ENCODE results near the gene JADE3. TPM values are rescaled to one million over a fixed set of nuclear protein-coding genes. Genes with fewer than 3 reads are reported as not detected.
A peak's percentile ranks its signal among the peaks of the same experiment; 100 is the strongest.

The JADE3 gene
- total RNA-seq, 1 experiment from 2014 or later: 17.0 TPM

DNA sequence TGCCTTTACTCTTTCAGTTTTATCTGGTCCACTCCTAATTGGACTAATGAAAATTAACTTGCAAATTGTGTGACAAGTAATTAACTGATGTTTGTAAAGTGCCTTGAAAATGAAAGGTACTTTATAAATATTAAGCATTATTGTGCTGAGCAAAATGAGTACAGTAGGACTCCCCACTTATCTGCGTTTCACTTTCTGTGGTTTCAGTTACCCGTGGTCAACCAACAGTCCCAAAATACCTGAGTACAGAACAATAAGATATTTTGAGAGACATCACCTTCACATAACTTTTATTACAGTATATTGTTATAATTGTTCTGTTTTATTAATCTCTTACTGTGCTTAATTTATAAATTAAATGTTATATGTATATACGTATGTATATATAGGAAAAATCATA, 27.4 kb upstream of the JADE3 start:
- H3K4me1 Mint-ChIP-seq (ENCODE audit: low read depth, unreplicated experiment): no peaks in the 10 kb centered on the region
- CTCF ChIA-PET: no interaction called here
- DNase-seq: no peak

DNA sequence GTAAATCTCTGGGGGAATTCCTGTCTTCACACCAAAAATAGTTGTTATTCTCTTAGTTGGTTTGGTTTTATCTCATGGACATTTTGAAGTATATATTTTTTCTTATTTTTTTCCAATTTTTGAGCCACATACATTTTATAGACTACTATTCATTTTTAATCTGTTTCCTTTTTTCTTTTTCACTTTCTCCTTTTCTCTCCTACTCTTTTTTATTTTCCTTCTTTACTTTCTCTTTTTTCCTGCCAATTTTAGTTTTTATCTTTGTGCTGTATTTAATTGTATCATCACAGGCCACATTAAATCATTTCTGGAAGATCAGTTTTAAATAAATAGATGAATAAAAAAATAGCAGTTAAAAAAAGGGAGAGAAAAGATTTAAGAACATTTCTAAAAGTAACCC, 14.0 kb upstream of the JADE3 start:
- Mint-ChIP-seq H3K4me1 (ENCODE audit: low read depth, unreplicated experiment) (no peaks in the 10 kb centered on the region), H3K36me3 (ENCODE audit: insufficient read depth, unreplicated experiment) (no peaks in the 10 kb centered on the region), H3K4me3 (ENCODE audit: low read depth, unreplicated experiment) (no peak overlapping the region), H3K27me3 (ENCODE audit: unreplicated experiment) (no peaks in the 10 kb centered on the region), H3K9me3 (ENCODE audit: low read depth, unreplicated experiment) (no peaks in the 10 kb centered on the region), H3K27ac (ENCODE audit: unreplicated experiment) (no peak overlapping the region)
- DNase-seq: no peak
- BruUV-seq (replicated peaks): no TSS peak
- TF ChIP-seq, protein P1, sequence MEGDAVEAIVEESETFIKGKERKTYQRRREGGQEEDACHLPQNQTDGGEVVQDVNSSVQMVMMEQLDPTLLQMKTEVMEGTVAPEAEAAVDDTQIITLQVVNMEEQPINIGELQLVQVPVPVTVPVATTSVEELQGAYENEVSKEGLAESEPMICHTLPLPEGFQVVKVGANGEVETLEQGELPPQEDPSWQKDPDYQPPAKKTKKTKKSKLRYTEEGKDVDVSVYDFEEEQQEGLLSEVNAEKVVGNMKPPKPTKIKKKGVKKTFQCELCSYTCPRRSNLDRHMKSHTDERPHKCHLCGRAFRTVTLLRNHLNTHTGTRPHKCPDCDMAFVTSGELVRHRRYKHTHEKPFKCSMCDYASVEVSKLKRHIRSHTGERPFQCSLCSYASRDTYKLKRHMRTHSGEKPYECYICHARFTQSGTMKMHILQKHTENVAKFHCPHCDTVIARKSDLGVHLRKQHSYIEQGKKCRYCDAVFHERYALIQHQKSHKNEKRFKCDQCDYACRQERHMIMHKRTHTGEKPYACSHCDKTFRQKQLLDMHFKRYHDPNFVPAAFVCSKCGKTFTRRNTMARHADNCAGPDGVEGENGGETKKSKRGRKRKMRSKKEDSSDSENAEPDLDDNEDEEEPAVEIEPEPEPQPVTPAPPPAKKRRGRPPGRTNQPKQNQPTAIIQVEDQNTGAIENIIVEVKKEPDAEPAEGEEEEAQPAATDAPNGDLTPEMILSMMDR (IDR thresholded peaks at IDR 0.05; ENCODE audit: unreplicated experiment): no peak
- CTCF ChIA-PET: no interaction called here
- intact Hi-C loops (cut with micrococcal nuclease; ENCODE audit: unreplicated experiment): no loop called here

More for the DNA sequence above, 27.4 kb upstream of the JADE3 start:
- Mint-ChIP-seq H3K36me3 (ENCODE audit: insufficient read depth, unreplicated experiment) (no peaks in the 10 kb centered on the region), H3K4me3 (ENCODE audit: low read depth, unreplicated experiment) (no peak overlapping the region), H3K27me3 (ENCODE audit: unreplicated experiment) (no peaks in the 10 kb centered on the region), H3K27ac (ENCODE audit: unreplicated experiment) (no peak overlapping the region), H3K9me3 (ENCODE audit: low read depth, unreplicated experiment) (no peaks in the 10 kb centered on the region)
- no TSS peak for BruUV-seq (replicated peaks)
- intact Hi-C loops (cut with micrococcal nuclease; ENCODE audit: unreplicated experiment): no loop called here
- TF ChIP-seq, protein P1 (IDR thresholded peaks at IDR 0.05; ENCODE audit: unreplicated experiment): no peak

DNA sequence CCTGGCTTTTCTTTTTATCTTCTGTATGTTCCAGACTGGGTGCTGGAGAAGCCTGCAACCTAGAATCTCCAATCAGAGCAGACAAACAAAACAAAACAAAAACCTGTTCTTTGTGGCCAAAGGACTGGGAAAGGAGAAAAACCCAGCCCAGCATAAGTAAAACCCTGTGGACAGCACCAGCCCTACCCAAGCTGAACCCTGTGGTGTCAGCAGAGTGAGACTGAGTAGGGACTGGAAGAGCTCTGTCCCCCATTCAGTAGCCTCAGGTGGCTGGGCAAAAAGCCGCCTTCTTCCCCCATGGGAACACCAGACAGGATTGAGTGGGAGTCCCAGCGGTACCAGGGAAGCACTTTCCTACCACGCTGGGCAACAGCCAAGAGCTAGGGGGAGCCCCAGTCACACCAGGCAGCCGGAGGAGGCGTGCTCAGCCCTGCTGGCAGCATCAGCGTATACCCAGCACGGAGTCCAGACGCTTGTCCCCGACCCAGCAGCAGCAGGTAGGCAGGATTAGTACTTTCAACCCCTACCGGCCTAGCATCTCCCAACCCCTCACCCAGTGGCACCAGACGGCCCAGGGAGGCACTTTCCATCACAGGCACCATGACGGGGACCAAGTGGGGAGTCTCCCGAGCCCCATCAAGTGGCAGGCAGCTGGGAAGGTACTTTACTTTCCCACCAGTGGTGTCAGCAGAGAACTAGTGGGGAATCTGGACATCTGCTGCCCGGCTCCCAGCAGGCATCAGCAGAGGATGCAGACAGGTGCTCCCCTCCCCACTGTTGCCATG, 8.6 kb upstream of the JADE3 start:
- Mint-ChIP-seq H3K27me3 (ENCODE audit: unreplicated experiment) (no peaks in the 10 kb centered on the region), H3K4me1 (ENCODE audit: low read depth, unreplicated experiment) (no peaks in the 10 kb centered on the region), H3K27ac (ENCODE audit: unreplicated experiment) (no peak overlapping the region), H3K4me3 (ENCODE audit: low read depth, unreplicated experiment) (peak overlapping the region; percentile 68), H3K36me3 (ENCODE audit: insufficient read depth, unreplicated experiment) (no peaks in the 10 kb centered on the region), H3K9me3 (ENCODE audit: low read depth, unreplicated experiment) (no peaks in the 10 kb centered on the region)
- intact Hi-C loops (cut with micrococcal nuclease; ENCODE audit: unreplicated experiment): loop anchor here (1.0 to 5.0 kb wide), 2 partner anchors 127 to 189 kb away; no protein-coding TSS in a partner anchor
- CTCF ChIA-PET: interaction anchor here (0.6 to 1.7 kb wide), 7 partner anchors 10 to 349 kb away, joined by 3 to 16 read pairs (median 6); no protein-coding TSS in a partner anchor
- DNase-seq: peak; percentile 84
- TF ChIP-seq, protein P1 (IDR thresholded peaks at IDR 0.05; ENCODE audit: unreplicated experiment): peak; percentile 65
- BruUV-seq (replicated peaks): no TSS peak

DNA sequence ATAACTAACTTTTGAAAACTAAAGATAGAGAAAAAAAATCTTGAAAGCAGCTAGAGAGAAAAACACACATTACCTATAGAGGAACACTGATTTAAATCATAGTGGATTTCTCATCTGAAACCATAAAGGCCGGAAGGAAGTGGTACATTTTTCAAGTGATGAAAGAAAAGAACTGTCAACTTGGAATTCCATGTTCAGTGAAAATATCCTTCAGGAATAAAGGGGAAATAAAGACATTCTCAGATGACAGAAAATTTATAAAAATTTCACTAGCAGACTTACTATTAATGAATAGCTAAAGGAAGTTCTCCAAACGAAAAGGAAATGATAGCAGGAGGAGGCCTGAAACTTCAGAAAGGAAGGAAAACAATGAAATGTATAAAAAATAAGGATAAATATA, 7.6 kb upstream of the JADE3 start:
- no peak overlapping the region for H3K4me3 Mint-ChIP-seq (ENCODE audit: low read depth, unreplicated experiment)
- no TSS peak for BruUV-seq (replicated peaks)

More for the DNA sequence above, 7.6 kb upstream of the JADE3 start:
- DNase-seq: no peak
- Mint-ChIP-seq H3K27me3 (ENCODE audit: unreplicated experiment) (no peaks in the 10 kb centered on the region), H3K27ac (ENCODE audit: unreplicated experiment) (no peak overlapping the region), H3K4me1 (ENCODE audit: low read depth, unreplicated experiment) (no peaks in the 10 kb centered on the region), H3K9me3 (ENCODE audit: low read depth, unreplicated experiment) (no peaks in the 10 kb centered on the region), H3K36me3 (ENCODE audit: insufficient read depth, unreplicated experiment) (no peaks in the 10 kb centered on the region)
- TF ChIP-seq, protein P1 (IDR thresholded peaks at IDR 0.05; ENCODE audit: unreplicated experiment): no peak
- intact Hi-C loops (cut with micrococcal nuclease; ENCODE audit: unreplicated experiment): loop anchor here (5.0 kb wide), 1 partner anchor 188 kb away; no protein-coding TSS in a partner anchor
- CTCF ChIA-PET: interaction anchor here (1.1 to 1.7 kb wide), 4 partner anchors 9 to 350 kb away, joined by 5 to 16 read pairs (median 6); no protein-coding TSS in a partner anchor
